GM18502 (cell line): ENCODE data around the gene ABCC8.

Source experiments
- ATAC-seq: cut with Tn5 transposase; IDR thresholded peaks from one replicate; pipeline ENCODE4 v1.9.1; 2021; ENCODE audit warnings: mild to moderate bottlenecking; ENCODE audit not compliant: unreplicated experiment, poor library complexity

The ABCC8 gene

DNA sequence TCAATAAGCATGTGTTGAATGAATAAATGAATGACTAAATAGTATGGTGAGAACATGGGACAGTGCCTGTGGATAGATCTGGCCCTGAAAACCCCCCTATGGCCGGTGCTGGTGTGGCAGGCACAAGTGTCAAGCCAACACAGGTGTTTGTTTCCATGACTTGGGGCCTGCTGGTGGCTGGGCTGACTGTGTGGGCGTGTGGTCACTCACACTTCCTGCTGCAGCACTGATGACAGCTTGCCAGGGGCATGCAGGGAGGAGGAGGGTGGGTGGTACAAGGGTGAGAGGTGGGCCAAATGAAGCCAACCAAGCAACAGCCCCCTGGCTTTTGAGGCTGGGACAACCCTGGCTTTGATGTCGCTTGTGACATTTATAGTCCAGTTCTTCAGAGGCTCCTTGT is 30.3 kb upstream of the ABCC8 start:
- ATAC-seq, result peak; percentile 48

DNA sequence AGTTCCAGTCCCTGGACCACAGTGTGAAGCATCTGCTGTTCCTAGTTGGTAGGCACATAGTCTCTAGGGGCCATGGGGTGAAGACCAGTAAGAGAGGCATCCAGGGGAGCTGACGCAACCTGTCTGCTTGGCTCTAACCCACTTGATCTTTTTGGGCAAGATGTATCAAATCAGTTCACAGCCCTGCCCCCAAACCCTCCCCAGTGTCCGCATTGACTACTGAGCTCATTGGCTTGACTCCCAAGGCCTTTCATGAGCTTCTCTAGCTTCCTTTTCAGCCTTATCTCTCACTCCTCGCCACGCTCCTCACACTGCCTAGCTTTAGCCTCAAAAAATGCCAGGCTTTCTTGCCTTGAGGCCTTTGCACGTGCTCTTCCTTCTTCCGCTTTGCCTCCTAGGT is 29.7 kb upstream of the ABCC8 start:
- ATAC-seq, result no peak

DNA sequence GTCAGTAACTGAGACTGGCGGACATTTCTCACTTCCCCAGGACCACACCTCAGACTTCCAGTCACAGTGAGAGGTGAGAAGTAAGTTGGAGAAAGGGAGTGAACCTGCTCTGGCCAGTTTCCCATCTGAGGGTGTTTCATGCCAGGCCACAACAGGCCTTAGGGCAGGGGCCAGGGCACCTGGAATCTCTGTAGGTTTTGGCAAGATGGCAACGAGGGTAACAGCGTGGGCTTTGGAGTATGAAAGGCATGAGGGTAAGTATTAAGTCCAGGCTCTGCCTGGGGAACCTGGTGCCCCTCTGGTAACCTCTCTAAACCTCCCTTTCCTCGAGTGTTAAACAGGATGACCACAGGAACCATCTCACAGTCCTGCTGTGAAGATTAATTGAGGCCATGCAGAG is 28.5 kb upstream of the ABCC8 start:
- no peak for ATAC-seq

DNA sequence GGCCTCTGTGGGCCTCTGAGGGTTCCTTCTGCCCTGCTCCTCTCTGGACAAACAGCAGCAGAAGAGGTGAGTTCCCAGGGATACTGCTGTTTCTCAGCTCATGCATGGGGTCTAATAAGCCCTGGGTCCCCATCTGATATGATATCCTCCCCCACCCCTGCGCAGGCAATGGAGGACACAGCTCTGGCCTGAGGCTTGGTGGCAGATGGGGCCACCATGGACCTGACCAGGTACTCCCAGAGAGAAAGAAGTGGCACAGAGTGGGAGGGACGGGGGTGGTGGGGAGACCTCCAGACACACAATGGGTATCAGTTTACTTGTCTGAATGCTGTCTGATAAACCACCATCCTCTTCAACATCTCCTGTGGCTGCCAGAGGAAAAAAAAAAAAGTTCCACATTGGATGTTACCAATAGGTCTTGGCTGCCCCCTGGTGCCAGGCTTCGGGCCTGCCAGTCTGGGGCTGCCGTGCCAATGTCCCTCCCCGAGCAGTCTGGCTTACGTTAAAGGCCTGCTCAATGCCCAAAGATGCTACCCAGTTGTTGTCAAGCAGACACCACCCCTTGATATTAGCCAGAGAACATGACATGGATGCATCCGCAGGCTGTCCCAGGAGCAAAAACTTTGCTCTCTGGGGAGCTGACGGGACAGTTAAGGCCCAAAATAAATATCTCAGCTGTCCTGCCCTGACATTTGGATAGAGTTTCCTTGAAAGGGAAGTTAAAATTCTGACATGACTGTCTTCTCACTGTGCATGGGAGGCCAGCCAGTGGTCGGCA is 27.9 kb upstream of the ABCC8 start:
- ATAC-seq, result no peak

DNA sequence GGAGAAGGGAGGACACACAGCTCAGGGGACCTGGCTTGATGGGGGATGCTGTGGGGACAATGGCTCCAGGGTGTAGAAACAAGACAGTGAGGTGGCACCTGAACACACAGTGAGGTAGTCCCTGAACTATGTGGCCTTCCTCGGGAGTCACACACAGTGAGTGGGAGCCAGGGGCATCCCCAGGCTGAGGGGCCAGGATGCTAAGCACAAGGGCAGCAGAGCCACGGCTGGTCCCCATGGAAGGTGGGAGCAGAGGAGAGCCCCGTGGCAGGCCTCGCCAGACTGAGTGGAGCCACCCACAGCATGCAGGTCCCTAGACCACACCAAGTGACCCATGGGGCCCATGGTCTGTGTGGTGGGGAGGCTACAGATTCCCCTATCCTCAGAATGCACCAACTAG is 26.0 kb upstream of the ABCC8 start:
- no peak for ATAC-seq

DNA sequence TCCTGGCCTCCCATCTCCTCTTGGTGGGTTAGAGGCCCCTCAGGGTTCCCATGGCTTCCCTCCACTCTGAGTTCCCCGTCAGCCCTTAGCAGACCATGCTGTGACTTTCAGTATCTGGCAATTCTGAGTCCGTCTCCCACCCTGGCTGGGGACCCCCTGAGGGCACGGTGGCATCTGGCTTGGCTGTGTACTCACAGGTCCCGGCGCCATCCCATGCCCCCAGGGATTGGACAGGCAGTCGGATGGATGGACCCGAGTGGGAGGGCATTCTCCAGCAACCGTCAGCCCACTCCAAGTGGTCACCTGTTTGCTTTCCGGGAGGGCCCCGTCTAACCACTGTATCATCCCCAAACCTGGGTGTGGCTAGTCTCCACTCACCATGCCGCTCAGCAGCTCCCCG is 24.0 kb upstream of the ABCC8 start:
- ATAC-seq, result no peak

DNA sequence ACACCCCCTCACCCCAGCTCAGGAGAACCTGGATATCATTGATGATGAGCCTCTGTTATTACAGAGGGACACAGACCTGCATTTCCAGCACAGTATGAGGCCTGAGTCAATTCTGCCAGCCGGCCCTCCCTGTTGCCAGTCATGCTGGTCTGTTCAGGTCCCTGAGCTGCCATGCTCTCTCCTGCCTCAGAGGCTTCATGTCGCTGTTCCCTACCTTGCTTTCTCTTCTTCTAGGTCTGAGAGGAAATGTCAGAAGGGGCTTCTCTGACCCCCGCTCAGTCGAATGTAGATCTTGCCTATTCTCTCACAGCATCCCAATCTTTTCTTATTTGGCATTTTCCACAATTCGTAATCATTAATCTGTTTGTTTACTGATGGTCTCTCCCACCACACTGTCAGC is 21.8 kb upstream of the ABCC8 start:
- no peak for ATAC-seq

DNA sequence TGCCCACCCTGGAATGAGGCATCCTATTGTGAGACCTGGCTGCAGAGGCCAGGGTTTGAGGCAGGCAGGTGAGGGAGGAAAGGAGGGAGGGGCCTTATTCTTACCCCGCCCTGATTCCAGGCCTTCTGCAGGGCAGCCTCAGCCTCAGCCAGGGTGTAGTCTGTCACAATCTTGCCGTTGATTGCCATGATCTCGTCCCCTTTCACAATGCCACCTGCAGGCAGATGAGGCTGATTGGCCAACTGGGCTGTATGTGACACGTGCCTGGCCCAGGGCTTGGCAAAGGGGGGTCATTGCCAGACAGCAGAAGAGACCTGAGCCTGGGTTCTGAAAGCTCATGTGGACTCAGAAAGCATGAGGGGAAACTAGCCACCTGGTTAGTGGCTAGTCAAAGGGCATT is 21.4 kb upstream of the ABCC8 start:
- ATAC-seq, result no peak

DNA sequence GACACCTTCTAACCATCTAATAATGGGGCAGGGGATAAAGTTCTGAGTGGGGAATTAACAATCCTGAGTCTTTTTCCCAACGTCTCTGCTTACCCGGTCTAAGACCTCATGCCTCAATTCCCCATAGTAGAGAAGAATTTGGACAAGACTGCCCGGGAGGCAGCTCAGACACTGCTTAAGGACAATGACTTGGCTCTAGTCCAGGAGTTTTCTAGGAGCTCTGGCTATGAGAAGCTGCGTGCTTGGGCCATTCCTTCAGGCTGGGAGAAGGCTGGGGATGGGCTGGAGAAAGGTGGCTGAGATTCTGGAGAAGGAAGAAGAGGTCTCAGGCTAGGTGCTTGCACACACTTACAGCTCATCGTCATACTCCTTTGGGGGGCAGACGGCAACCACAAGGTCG is 19.8 kb upstream of the ABCC8 start:
- ATAC-seq, result no peak

DNA sequence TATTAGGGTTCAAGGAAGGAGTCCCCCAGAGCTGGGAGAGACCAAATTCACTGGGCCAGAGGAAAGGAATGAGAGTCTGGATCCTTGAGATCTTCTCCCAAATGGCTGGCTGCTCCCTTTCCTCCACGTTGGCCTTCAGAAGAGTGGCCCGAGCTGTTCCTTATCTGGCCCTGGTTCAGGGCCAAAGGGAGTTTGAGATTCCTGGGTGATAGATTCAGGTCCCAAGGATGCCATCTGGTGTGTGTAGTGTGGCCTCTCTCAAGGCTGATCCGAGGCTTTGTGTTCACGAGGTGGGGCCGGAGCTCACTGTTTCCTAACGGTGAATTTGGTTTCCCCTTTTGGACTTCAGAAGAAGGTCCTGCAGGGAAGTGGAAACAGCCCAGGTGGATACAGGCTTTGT is 17.4 kb upstream of the ABCC8 start:
- ATAC-seq, result no peak

DNA sequence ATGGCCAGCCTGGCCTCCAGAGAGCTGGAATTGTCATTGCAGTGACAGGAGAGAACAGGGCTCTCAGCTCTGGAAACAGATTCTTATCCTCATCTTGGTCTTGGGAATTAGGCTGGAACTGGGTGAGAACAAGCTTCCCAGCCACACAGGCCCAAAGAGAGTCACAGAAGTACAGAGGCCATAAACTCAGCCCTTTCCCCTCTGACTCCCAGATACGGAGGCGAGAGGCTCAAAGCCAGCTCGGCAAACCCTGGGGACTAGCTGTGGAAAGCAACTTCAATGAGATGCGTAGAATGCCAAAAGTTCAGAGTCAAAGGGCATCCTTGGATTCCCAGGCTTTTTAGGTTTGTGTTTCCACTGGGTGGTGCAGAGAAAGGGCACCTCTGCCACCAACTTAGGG is 14.3 kb upstream of the ABCC8 start:
- no peak for ATAC-seq

DNA sequence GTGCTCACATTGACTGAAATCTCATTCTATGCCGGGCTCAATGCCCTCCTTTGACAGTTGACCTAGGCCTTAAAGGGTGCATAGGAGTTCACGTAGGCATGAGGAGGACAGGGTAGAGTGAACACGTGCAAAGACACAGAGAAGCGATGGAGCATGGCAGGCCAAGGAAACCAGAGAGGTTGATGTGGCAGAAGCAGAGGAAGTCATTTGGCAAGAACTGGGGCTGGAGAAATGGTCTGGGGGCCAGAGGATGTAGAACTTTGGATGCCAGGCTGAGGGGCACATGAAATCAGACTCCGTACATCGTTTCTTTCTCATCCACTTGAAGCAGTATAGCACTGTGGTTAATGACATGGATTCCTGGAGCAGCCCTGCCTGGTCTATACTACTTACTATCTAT is 13.6 kb upstream of the ABCC8 start:
- no peak for ATAC-seq

DNA sequence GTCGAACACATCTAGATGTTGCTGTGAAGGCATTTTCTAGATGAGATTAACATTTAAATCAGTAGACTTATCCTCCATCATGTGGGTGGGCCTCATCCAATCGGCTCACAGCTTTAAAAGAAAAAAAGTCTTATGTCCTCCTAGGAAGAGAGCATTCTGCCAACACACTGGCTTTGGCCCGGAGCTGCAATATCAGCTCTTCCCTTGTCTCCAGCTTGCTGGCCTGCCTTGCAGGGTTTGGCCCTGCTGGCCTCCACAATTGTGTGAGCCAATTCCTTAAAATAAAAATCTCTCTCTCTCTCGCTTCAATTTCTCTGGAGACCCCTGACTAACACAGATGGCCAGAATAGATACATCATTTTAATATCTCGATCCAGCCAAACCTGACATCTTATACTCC is 13.1 kb upstream of the ABCC8 start:
- no peak for ATAC-seq

DNA sequence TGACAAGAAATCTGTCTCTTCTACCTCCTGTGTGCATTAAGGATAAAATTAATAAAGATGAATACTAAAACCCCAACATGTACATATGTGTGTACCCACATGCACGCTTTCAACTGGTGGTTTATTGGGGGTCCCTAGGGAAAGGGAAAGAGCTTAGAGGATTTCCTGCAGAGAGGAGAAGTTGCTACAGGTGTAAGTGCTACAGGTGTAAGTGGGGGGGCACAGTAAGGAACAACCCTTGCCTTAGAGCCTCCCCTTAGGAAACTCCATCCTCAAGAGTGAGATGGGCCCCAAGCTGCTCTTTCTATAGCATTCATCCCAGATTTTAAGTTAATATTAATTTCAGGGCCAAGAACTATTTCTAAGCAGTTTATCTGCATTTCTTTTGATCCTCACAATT is 11.9 kb upstream of the ABCC8 start:
- no peak for ATAC-seq

DNA sequence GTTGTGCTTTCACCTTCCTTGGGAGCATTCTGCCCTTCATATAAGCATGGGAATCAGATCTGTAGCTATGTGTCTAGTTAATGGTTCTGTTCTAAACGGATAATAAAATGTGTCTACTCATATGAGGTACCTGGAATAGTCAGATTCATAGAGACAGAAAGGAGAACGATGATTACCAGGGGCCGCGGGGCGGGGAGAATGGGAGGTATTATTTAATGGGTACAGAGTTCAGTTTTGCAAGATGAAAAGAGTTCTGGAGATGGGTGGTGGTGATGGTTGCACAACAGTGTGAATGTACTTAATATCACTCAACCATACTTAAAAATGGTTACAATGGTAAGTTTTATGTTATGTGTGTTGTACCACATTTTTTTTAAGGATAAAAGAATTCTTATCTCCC is 10.0 kb upstream of the ABCC8 start:
- ATAC-seq, result no peak

DNA sequence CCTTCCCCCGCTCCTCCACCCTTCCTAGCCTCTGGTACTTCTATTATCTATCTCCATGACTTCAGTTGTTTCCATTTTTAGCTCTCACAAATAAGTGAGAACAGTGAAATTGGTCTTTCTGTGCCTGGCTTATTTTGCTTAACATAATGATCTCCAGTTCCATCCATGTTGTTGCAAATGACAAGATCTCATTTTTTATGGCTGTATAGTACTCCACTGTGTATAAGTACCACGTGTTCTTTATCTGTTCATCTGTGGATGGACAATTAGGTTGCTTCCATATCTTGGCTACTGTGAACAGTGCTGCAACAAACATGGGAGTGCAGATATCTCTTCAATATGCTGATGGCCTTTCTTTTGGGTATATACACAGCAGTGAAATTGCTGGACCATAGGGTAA is 6.9 kb upstream of the ABCC8 start:
- no peak for ATAC-seq

DNA sequence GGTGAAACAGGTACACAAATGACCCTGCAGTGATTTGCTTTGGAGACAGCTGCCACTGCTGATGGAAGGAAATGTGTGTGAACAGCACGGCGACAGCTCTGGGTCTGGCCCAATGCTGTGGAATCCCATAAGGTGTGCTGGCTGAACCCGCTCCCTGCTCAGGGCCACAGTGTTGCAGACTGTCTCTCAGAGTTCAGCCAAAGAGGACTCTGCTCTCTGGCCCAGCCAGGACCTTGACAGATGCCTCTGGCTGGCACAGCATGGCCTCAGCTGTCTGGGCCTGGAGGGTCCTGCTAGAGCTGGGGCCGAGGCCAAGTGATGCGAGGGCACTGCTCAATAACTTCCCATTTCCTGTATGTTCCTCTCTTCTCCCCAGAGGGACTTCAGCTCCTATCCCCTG is 5.3 kb upstream of the ABCC8 start:
- no peak for ATAC-seq

DNA sequence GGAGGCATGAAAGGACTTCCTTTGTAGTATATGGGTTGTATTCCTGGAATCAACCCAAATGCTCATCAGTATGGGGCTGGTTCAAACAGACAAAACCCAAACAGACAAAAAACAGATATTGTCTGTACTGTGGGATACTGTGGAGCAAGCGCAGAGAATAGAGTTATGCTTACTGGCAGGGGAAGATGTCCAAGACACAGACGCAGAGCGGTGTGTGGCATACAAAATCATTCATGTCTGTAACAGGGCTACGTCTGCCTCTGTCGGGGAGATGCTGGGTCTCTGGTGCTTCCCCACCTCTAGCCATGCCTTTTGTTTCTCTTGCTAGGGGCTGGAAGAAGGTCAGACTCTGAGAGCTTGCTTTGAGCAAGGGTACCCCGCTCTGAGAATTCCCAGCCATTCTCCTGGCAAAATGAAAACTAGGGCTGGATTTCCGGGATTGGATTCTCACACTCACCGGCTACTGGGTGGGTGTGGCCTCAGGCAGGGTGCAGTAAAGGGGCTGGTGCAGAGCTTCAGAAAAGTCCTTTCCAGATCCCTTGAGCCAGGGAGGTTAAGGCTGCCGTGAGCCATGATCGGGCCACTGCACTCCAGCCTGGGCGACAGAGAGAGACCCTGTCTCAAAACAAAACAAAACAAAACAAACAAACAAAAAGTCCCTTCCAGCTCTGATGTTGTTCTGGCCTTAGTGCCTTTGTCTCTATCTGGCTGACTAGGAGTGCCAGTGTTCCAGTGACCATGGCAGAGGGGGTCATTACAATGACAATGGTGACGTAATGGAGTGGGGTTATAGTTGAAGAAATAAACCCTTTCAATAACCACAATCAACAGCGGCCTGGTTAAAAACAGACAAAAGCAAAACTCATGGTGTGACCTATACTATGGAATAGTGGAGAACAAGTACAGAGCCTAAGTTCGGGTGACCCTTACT is 2.9 kb upstream of the ABCC8 start:
- no peak for ATAC-seq

DNA sequence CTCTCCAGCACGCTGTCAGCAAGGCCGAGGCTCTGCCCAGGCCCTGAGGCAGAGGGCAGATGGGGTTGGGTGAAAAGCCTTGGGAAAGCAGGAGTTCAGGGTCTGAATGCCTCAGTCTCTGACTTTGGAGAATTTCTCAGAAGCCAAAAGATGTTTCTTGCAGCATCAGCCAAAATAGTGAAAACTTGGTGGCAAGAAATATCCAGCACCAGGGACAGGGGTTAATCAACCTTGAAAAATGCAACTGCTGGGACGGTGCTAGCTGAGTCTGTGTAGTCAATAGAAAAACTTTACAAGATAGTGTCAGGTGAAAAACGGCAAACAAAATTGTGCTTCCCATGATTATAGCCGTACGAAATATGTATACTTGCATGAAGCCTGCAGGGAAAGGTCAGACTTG is 1.4 kb upstream of the ABCC8 start:
- ATAC-seq, result no peak

DNA sequence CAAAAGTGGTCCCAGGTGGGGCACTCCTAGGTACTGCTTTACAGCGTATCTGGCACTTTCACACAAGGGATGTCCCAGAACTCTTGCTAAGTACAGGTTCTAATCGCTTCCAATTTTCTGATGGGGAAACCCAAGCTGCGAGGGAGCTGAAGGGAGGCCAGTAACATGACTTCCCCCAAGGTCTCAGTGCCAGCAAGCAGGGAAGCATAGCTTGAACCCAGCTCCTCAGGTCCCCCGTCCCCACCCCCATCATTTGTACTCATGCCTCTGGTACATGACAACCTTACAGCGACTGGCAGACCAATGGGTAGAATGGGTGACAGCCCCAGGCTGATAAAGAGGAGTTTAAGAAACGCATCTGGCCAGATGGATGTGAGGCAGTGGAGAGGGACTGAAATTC is 716 bp upstream of the ABCC8 start:
- ATAC-seq, result no peak

DNA sequence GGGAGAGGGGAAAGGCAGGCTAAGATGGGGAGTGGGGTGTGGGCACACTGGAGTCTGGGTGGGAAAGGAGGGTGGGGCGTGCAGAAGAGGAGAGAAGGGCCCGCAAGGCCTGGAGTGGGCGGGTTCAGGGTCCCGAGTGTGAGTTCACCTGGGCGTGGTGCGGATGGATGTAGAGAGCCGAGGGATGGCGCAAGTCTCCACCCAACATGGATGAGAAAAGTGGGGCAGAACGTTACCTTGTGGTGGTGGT is 364 bp upstream of the ABCC8 start:
- ATAC-seq, result no peak

DNA sequence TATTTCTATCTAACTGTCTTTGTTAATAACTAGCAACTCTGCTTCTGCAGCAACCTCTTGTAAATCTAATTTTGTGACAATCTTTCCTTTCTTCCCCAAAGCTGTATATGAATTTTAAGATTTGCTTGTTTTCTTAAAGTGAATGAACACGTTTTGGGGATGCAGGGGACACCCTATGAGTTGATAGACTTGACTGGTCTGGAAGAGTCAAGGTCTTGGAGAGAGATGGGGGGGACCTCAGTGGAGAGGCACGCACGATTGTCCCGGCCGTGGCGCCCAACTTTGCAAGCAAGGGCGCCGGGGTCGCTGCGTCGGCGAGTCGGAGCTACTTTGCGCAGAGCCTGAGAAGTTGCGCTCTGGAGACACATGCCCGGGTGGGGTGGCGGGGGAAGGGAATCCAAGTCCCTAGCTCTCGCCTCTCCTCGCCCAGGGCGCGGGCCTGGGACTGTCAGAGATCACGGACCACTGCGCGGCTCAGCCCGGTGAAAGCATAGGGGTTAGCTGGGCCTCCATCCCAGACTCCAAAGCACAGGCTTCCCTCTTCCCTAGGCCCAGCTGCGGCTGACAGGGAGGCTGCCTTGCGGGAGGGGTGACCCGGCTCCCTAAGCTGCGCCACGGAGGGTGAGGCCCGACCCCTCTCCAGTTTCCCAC is 854 bp downstream of the ABCC8 start:
- ATAC-seq, result no peak
